Mesenchymal stem cell (in vitro differentiated cells and primary cell): ENCODE data around the gene GPHN.

Source experiments
- DNase-seq: peaks from one replicate; pipeline ENCODE4 v3.0.0-alpha.2; 2013
- H2AFZ ChIP-seq: one replicate; pipeline ENCODE4 v1.6.1; 2013; ENCODE audit warnings: low read depth, mild to moderate bottlenecking, control low read depth, inconsistent platforms, low read length, moderate library complexity
- H2AK5ac ChIP-seq: 2 replicates; pipeline ENCODE4 v1.6.1; 2013; ENCODE audit warnings: low read length, moderate library complexity, mild to moderate bottlenecking, inconsistent platforms; ENCODE audit not compliant: severe bottlenecking
- H2BK120ac ChIP-seq: one replicate; pipeline ENCODE4 v1.6.1; 2013; ENCODE audit warnings: low read depth, mild to moderate bottlenecking, inconsistent platforms, low read length, moderate library complexity
- H2BK12ac ChIP-seq, 2 experiments: one replicate each; pipeline ENCODE4 v1.6.1; 2013; ENCODE audit warnings: inconsistent platforms in 2 of 2, low read length in 2 of 2, mild to moderate bottlenecking in 2 of 2, moderate library complexity in 2 of 2, control low read depth in 1 of 2
- H2BK15ac ChIP-seq: one replicate; pipeline ENCODE4 v1.6.1; 2013; ENCODE audit warnings: mild to moderate bottlenecking, low read depth, inconsistent platforms; ENCODE audit not compliant: poor library complexity, severe bottlenecking
- H2BK5ac ChIP-seq: 2 replicates; pipeline ENCODE4 v1.6.1; 2013; ENCODE audit warnings: low read depth, mild to moderate bottlenecking, low read length, control low read depth, inconsistent platforms; ENCODE audit not compliant: poor library complexity, severe bottlenecking
- H3K14ac ChIP-seq, 2 experiments: one replicate each; pipeline ENCODE4 v1.6.1; 2013; ENCODE audit warnings: inconsistent platforms in 2 of 2, low read length in 2 of 2, control low read depth in 1 of 2, mild to moderate bottlenecking in 1 of 2, moderate library complexity in 1 of 2
- H3K18ac ChIP-seq, 2 experiments: one replicate each; pipeline ENCODE4 v1.6.1; 2013; ENCODE audit warnings: inconsistent platforms in 2 of 2, low read length in 2 of 2, control low read depth in 1 of 2, low read depth in 1 of 2, mild to moderate bottlenecking in 1 of 2
- H3K23ac ChIP-seq, 2 experiments: one replicate each; pipeline ENCODE4 v1.6.1; 2013; ENCODE audit warnings: inconsistent platforms in 2 of 2, low read length in 2 of 2, mild to moderate bottlenecking in 2 of 2, moderate library complexity in 2 of 2, control low read depth in 1 of 2
- H3K27ac ChIP-seq: 2 replicates; pipeline ENCODE4 v1.5.1; 2013; ENCODE audit warnings: mild to moderate bottlenecking, moderate library complexity, low read length, control low read depth, inconsistent platforms; ENCODE audit not compliant: poor library complexity, severe bottlenecking
- H3K27me3 ChIP-seq, 2 experiments: 2 replicates each; pipeline versions ENCODE4 v1.6.1 to v1.7.0; 2013; ENCODE audit warnings: low read length in 2 of 2, mild to moderate bottlenecking in 2 of 2, moderate library complexity in 2 of 2, control low read depth in 1 of 2, inconsistent platforms in 1 of 2; ENCODE audit not compliant: control insufficient read depth in 1 of 2, insufficient read depth in 1 of 2
- H3K36me3 ChIP-seq, 2 experiments: 2 replicates each; pipeline versions ENCODE4 v1.6.1 to v1.7.0; 2013; ENCODE audit warnings: low read length in 2 of 2, control low read depth in 1 of 2, inconsistent platforms in 1 of 2, low read depth in 1 of 2, mild to moderate bottlenecking in 1 of 2; ENCODE audit not compliant: insufficient read depth in 2 of 2, control insufficient read depth in 1 of 2
- H3K4ac ChIP-seq, 2 experiments: one replicate each; pipeline ENCODE4 v1.6.1; 2013; ENCODE audit warnings: inconsistent platforms in 2 of 2, low read length in 2 of 2, mild to moderate bottlenecking in 2 of 2, moderate library complexity in 2 of 2, control low read depth in 1 of 2, low read depth in 1 of 2
- H3K4me1 ChIP-seq: 2 replicates; pipeline ENCODE4 v1.6.1; 2013; ENCODE audit warnings: low read depth, low read length, control low read depth; ENCODE audit not compliant: control insufficient read depth, insufficient read depth
- H3K4me2 ChIP-seq: 2 replicates; pipeline ENCODE4 v1.6.1; 2013; ENCODE audit warnings: low read length, mild to moderate bottlenecking, inconsistent platforms; ENCODE audit not compliant: poor library complexity, severe bottlenecking
- H3K4me3 ChIP-seq, 2 experiments: 2 replicates each; pipeline versions ENCODE4 v1.5.1 to v1.7.0; 2013; ENCODE audit warnings: low read length in 2 of 2, mild to moderate bottlenecking in 2 of 2, control low read depth in 1 of 2, low read depth in 1 of 2; ENCODE audit not compliant: insufficient read depth in 1 of 2
- H3K79me1 ChIP-seq: replicated peaks from 2 replicates; pipeline ENCODE4 v1.6.1; 2013; ENCODE audit warnings: mild to moderate bottlenecking, control low read depth, low read length, inconsistent platforms; ENCODE audit not compliant: poor library complexity, severe bottlenecking
- H3K9ac ChIP-seq: 2 replicates; pipeline ENCODE4 v1.7.0; 2013; ENCODE audit warnings: mild to moderate bottlenecking, low read length, moderate library complexity
- H3K9me3 ChIP-seq: 2 replicates; pipeline ENCODE4 v1.7.0; 2013; ENCODE audit warnings: mild to moderate bottlenecking, low read length; ENCODE audit not compliant: control insufficient read depth
- H4K8ac ChIP-seq: one replicate; pipeline ENCODE4 v1.6.1; 2013; ENCODE audit warnings: inconsistent platforms, mild to moderate bottlenecking, low read length, moderate library complexity
- H4K91ac ChIP-seq: one replicate; pipeline ENCODE4 v1.6.1; 2013; ENCODE audit warnings: mild to moderate bottlenecking, low read length, inconsistent platforms
- WGBS: methylation state at CpG from one replicate; pipeline ENCODE4 v1.1.7; 2013; ENCODE audit warnings: mixed read lengths; 5-methylcytosine and 5-hydroxymethylcytosine counted together

Gene GPHN

DNA sequence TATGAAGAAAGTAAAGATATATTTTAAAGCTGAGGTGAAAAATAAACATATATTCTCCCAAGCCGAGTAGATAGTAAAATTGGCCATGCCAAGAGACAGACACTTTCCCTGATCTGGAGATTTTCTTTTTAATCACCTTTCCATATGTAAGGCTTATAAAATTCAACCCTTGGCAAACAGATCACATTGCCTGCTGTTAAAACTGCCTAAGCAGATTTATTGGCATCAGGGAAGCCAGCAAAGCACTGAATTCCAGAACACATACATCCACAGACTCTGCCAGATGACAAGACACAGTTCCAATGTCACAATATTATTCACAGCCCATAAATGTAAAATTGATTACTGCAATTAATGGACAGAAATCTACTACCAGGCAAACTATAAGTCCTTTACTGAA is 603.1 kb downstream of the GPHN start:
- no peak overlapping the region for H3K23ac ChIP-seq
- H4K91ac ChIP-seq: no peak overlapping the region
- H3K9me3 ChIP-seq: peaks cover 12% of the 10 kb centered on the region
- H2AK5ac ChIP-seq: no peak overlapping the region
- no peak overlapping the region for H2AFZ ChIP-seq
- H3K36me3 ChIP-seq: no peaks in the 10 kb centered on the region
- no peak overlapping the region for H2BK12ac ChIP-seq
- no peak overlapping the region for H2BK15ac ChIP-seq
- no peaks in the 10 kb centered on the region for H3K27me3 ChIP-seq
- no peak overlapping the region for H3K9ac ChIP-seq
- H2BK120ac ChIP-seq: no peak overlapping the region
- no peak overlapping the region for H3K4me2 ChIP-seq
- H3K4me1 ChIP-seq: no peaks in the 10 kb centered on the region
- no peak overlapping the region for H3K4me3 ChIP-seq
- H2BK5ac ChIP-seq: no peak overlapping the region
- H3K4ac ChIP-seq: no peak overlapping the region
- DNase-seq: no peak
- no peaks in the 10 kb centered on the region for H3K79me1 ChIP-seq
- 97% methylated on average over 1 of the region's 1 CpG for WGBS
- no peak overlapping the region for H3K27ac ChIP-seq
- no peak overlapping the region for H3K14ac ChIP-seq
- no peak overlapping the region for H4K8ac ChIP-seq
- no peak overlapping the region for H3K18ac ChIP-seq

DNA sequence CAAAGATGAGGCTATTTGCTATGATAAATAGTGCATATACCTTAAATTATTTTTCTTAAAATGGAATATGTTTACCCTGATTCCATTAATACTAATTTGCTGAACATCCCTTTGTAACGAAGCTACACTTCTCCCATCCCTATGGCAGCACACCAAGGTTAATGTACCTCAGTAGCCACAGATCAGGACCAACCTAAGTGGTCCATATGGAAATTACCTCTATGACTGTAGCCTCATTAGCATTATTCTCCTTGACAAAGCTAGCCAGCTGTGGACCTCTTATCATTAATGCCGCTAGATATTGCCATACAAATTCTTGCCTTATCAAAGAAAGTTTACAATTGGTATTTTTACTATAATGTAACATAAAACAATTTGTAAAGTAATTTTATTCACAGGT is 604.4 kb downstream of the GPHN start:
- H3K9ac ChIP-seq: no peak overlapping the region
- 98% methylated on average over 1 of the region's 2 CpGs for WGBS
- H3K4ac ChIP-seq: no peak overlapping the region
- H3K79me1 ChIP-seq: no peaks in the 10 kb centered on the region
- no peak overlapping the region for H3K23ac ChIP-seq
- no peak overlapping the region for H3K4me3 ChIP-seq
- H2BK12ac ChIP-seq: no peak overlapping the region
- no peaks in the 10 kb centered on the region for H3K4me1 ChIP-seq
- no peak overlapping the region for H2BK5ac ChIP-seq
- H4K8ac ChIP-seq: no peak overlapping the region
- no peak overlapping the region for H2BK120ac ChIP-seq
- H3K4me2 ChIP-seq: no peak overlapping the region
- no peak for DNase-seq
- H3K27me3 ChIP-seq: no peaks in the 10 kb centered on the region
- H3K14ac ChIP-seq: no peak overlapping the region
- no peaks in the 10 kb centered on the region for H3K36me3 ChIP-seq
- H3K27ac ChIP-seq: no peak overlapping the region
- H2BK15ac ChIP-seq: no peak overlapping the region
- no peaks in the 10 kb centered on the region for H3K9me3 ChIP-seq
- no peak overlapping the region for H3K18ac ChIP-seq
- no peak overlapping the region for H2AK5ac ChIP-seq
- H4K91ac ChIP-seq: no peak overlapping the region
- H2AFZ ChIP-seq: no peak overlapping the region

DNA sequence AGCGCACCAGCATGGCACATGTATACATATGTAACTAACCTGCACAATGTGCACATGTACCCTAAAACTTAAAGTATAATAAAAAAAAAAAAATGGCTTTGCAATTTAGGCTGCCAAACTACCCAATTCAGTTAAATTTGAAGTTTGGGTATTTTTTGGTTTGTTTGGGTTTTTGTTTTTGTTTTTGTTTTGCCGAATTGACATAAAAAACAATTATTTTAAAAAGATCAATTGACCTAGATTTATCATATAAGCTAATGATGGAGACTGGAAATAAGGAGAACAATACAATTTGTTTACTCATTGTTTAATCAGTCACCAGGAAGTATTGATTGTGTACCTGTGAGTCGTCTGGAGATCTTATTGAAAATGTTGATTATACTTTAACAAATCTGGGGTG is 619.2 kb downstream of the GPHN start:
- Histone ChIP-seq H4K8ac (no peak overlapping the region), H3K14ac (no peak overlapping the region), H2BK5ac (no peak overlapping the region), H3K9ac (no peak overlapping the region), H3K9me3 (no peaks in the 10 kb centered on the region), H3K4me1 (no peaks in the 10 kb centered on the region), H2BK120ac (no peak overlapping the region), H3K4me3 (no peak overlapping the region), H2BK15ac (no peak overlapping the region), H3K27ac (no peak overlapping the region), H3K79me1 (no peaks in the 10 kb centered on the region), H2AFZ (no peak overlapping the region), H4K91ac (no peak overlapping the region), H3K4ac (no peak overlapping the region), H2AK5ac (no peak overlapping the region), H3K4me2 (no peak overlapping the region), H3K18ac (no peak overlapping the region), H3K23ac (no peak overlapping the region), H3K36me3 (peaks cover 0 to 4% of the 10 kb centered on the region in 2 experiments), H3K27me3 (no peaks in the 10 kb centered on the region), H2BK12ac (no peak overlapping the region)
- WGBS: 86% methylated on average over 1 of the region's 3 CpGs
- no peak for DNase-seq

DNA sequence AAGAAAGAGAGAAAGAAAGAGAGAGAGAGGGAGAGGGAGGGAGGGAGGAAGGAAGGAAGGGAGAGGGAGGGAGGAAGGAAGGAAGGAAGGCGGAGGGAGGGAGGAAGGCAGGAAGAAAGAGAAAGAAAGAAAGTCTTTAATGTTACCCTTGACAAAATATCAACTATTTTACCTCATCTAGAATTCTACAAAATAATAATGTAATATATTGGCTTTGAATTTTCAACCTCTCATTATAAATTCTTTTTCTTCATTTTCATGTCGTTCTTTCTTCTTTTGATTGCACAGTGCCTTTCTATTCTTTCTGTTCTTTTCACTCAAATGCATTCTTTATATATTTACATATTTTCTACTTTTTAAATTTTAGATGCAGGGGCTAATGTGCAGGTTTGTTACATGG is 621.8 kb downstream of the GPHN start:
- Histone ChIP-seq H3K14ac (no peak overlapping the region), H3K18ac (no peak overlapping the region), H4K8ac (no peak overlapping the region), H3K23ac (no peak overlapping the region), H2BK15ac (no peak overlapping the region), H3K27me3 (no peaks in the 10 kb centered on the region), H3K36me3 (no peaks in the 10 kb centered on the region), H2BK5ac (no peak overlapping the region), H2AK5ac (no peak overlapping the region), H3K27ac (no peak overlapping the region), H3K9me3 (no peaks in the 10 kb centered on the region), H3K79me1 (no peaks in the 10 kb centered on the region), H3K4me3 (no peak overlapping the region), H3K9ac (no peak overlapping the region), H3K4me2 (no peak overlapping the region), H3K4ac (no peak overlapping the region), H2BK120ac (no peak overlapping the region), H2AFZ (no peak overlapping the region), H3K4me1 (no peaks in the 10 kb centered on the region), H4K91ac (no peak overlapping the region), H2BK12ac (no peak overlapping the region)
- DNase-seq: no peak
- WGBS: no CpG with 5 or more reads among the region's 2 CpGs
